ENCODE results near the gene PIAS1.

- no peak for TF ChIP-seq ZNF274 (IDR thresholded peaks at IDR 0.05; ENCODE audit: low read depth, low read length)
- no peak for TF ChIP-seq YY1 (IDR thresholded peaks at IDR 0.05; ENCODE audit: insufficient read depth, insufficient read length)
- no peak for TF ChIP-seq SUZ12 (IDR thresholded peaks at IDR 0.05; ENCODE audit: extremely low read depth, insufficient read depth, insufficient read length)
These were observed 53.0 kb downstream of the PIAS1 start for GRCh38 chr15:68107142-68107541.
